GM12878 (cell line): Measurements from ENCODE around the gene NRP1. TPM values are rescaled to one million over a fixed set of nuclear protein-coding genes. Genes with fewer than 3 reads are reported as not detected.

Experiments
- ATAC-seq: fragments of 200-7000 bp; cut with Tn5 transposase; 3 replicates; pipeline ENCODE4 v1.9.1; 2020; ENCODE audit warnings: mild to moderate bottlenecking, moderate library complexity
- BruUV-seq: library from RNA; stranded (reverse); fragments of 400-500 nt; replicated peaks from 2 replicates; lab custom pipeline; 2021; lab: Mats Ljungman, UMichigan
- CTCF ChIA-PET: fragments of 300-600 bp; sonication (Branson Sonifier 250); formaldehyde crosslinking; extraction: SDS; loops from one replicate; lab custom pipeline; 2021; ENCODE audit warnings: inconsistent platforms; lab: Yijun Ruan, JAX
- POLR2A ChIA-PET: fragments of 350-600 bp; formaldehyde crosslinking; extraction: SDS; loops from one replicate; lab custom pipeline; 2021; ENCODE audit warnings: inconsistent platforms; lab: Charles Lee
- RAD21 ChIA-PET: fragments of 300-600 bp; sonication (Branson Sonifier 250); formaldehyde crosslinking; loops from one replicate; lab custom pipeline; 2023; ENCODE audit warnings: antibody characterized with exemption; ENCODE audit not compliant: unreplicated experiment; lab: Charles Lee
- SMC1A ChIA-PET: fragments of 300-600 bp; sonication (Branson Sonifier 250); formaldehyde crosslinking; loops from one replicate; lab custom pipeline; 2023; ENCODE audit not compliant: unreplicated experiment, uncharacterized antibody; lab: Charles Lee
- DNase-seq: peaks from one replicate; pipeline ENCODE4 v3.0.0-alpha.2; 2011; ENCODE audit warnings: low read depth, low spot score
- FAIRE-seq: peaks from 3 replicates; lab custom pipeline; 2011; peaks lifted over from hg19 to GRCh38; lab: Jason Lieb, UNC
- H2AFZ ChIP-seq: 2 replicates; pipeline ENCODE4 v1.6.0; 2011; ENCODE audit warnings: low read depth, low read length, control low read depth; ENCODE audit not compliant: control insufficient read depth
- H3K27ac ChIP-seq: 2 replicates; pipeline ENCODE4 v1.5.1; 2011; ENCODE audit warnings: control low read depth; ENCODE audit not compliant: control insufficient read depth, insufficient read depth
- H3K27me3 ChIP-seq, 2 experiments: replicated peaks in 1 of 2; 2 replicates each; pipeline versions ENCODE4 v1.6.0 to v1.6.1; 2011; ENCODE audit warnings: low read length in 1 of 2; ENCODE audit not compliant: control insufficient read depth in 2 of 2, insufficient read depth in 2 of 2
- H3K36me3 ChIP-seq, 2 experiments: 2 replicates each; pipeline ENCODE4 v1.5.1; 2011; ENCODE audit warnings: low read length in 1 of 2; ENCODE audit not compliant: control insufficient read depth in 2 of 2, insufficient read depth in 2 of 2
- H3K4me1 ChIP-seq: 2 replicates; pipeline ENCODE4 v1.6.1; 2011; ENCODE audit warnings: mild to moderate bottlenecking, low read length, moderate library complexity, mixed read lengths; ENCODE audit not compliant: control insufficient read depth, insufficient read depth
- H3K4me2 ChIP-seq: 2 replicates; pipeline ENCODE4 v1.6.0; 2011; ENCODE audit warnings: control low read depth; ENCODE audit not compliant: control insufficient read depth, insufficient read depth
- H3K4me3 ChIP-seq: fragments of 200-600 bp; sonication (generic); 2 replicates; pipeline ENCODE4 v1.5.1; 2016
- H3K79me2 ChIP-seq: 2 replicates; pipeline ENCODE4 v1.6.0; 2011; ENCODE audit warnings: low read length; ENCODE audit not compliant: control insufficient read depth, insufficient read depth
- H3K9ac ChIP-seq: 2 replicates; pipeline ENCODE4 v1.8.0; 2011; ENCODE audit warnings: low read length, control low read depth, mixed read lengths; ENCODE audit not compliant: control insufficient read depth, insufficient read depth
- H3K9me3 ChIP-seq: replicated peaks from 3 replicates; pipeline ENCODE4 v1.5.1; 2011; ENCODE audit warnings: mild to moderate bottlenecking, low read length; ENCODE audit not compliant: control insufficient read depth, insufficient read depth
- H4K20me1 ChIP-seq: 2 replicates; pipeline ENCODE4 v1.6.0; 2011; ENCODE audit not compliant: control insufficient read depth, insufficient read depth
- E2F8 ChIP-seq: fragments of 450-650 bp; IDR thresholded peaks from 2 replicates; pipeline ENCODE4 v1.6.1; 2018; ENCODE audit warnings: mild to moderate bottlenecking, low read depth, moderate library complexity; ENCODE audit not compliant: partially characterized antibody
- EP300 ChIP-seq, 2 experiments: fragments of 150-350 bp in 1 of 2; IDR thresholded peaks; 2 replicates each; pipeline ENCODE4 v1.6.1; 2011 to 2012; ENCODE audit warnings: low read depth in 2 of 2, low read length in 2 of 2, borderline replicate concordance in 1 of 2, improper control_type of control experiment in 1 of 2, inconsistent platforms in 1 of 2; ENCODE audit not compliant: control insufficient read depth in 1 of 2
- MYC ChIP-seq: IDR thresholded peaks from 2 replicates; pipeline ENCODE4 v1.6.1; 2011; ENCODE audit warnings: mild to moderate bottlenecking, low read length, moderate library complexity, inconsistent platforms; ENCODE audit not compliant: insufficient read depth, insufficient replicate concordance, insufficient read length, severe bottlenecking
- WGBS: methylation state at CpG from one replicate; pipeline ENCODE4 v1.1.6; 2016; ENCODE audit warnings: low lambda C conversion rate; ENCODE audit not compliant: insufficient replicate concordance, insufficient coverage; ENCODE audit errors: missing lambda C conversion rate; 5-methylcytosine and 5-hydroxymethylcytosine counted together
- in situ Hi-C: fragments of 300-500 bp; cut with MboI; formaldehyde crosslinking; loops from 9 replicates; pipeline ENCODE4 v1.14.3; 2018; ENCODE audit warnings: mixed read lengths
- intact Hi-C: fragments of 100-400 bp; cut with micrococcal nuclease; formaldehyde crosslinking; loops from one replicate; pipeline ENCODE4 v1.14.2; 2022; ENCODE audit not compliant: unreplicated experiment
- polyA plus RNA-seq, 11 experiments: library from polyadenylated mRNA; depleted of rRNA in 4 of 11; unstranded in 6 of 11; stranded (reverse) in 5 of 11; fragments of >200 nt; fragmentation: Nextera tagmentation in 4 of 11; fragmentation: Illumina TruSeq in 1 of 11; extraction: Ambion mirVana in 4 of 11; extraction: Trizol in 1 of 11; gene quantifications; 1 replicate in 1 of 11; 2 replicates in 10 of 11; pipeline versions ENCODE4 v1.2.1 to v1.2.3, GENCODE V29; 2011 to 2016; ENCODE audit warnings: inconsistent platforms in 2 of 11, missing spikeins in 2 of 11, low read depth in 1 of 11
- total RNA-seq, 4 experiments: library from RNA; depleted of rRNA in 3 of 4; stranded (reverse); fragments of >200 nt in 3 of 4; fragmentation: Illumina TruSeq in 1 of 4; extraction: Trizol in 1 of 4; gene quantifications; 2 replicates each; pipeline versions ENCODE4 v1.2.1 to v1.2.3, GENCODE V29; 2013 to 2021

Gene NRP1
- total and polyA plus RNA-seq, 10 of the 15 experiments (the other 5 are each of a cell fraction or from before 2014, with no cell fraction given), result 0.11 to 12.1 (median 0.52) TPM

- ChIA-PET CTCF (no interaction called here), SMC1A (interaction anchor here (1.3 kb wide), 1 partner anchor 12 kb away, joined by 3 read pairs; no protein-coding TSS in a partner anchor), POLR2A (no interaction called here), RAD21 (no interaction called here)
- 0% methylated on average over 1 of the region's 1 CpG for WGBS
- in situ Hi-C loops, result loop anchor here (25.0 kb wide), 1 partner anchor 1447 kb away; no protein-coding TSS in a partner anchor
- TF ChIP-seq E2F8 (no peak), MYC (no peak), EP300 (IDR thresholded peaks at IDR 0.05; ENCODE audit: borderline replicate concordance in 1 of 2, control insufficient read depth in 1 of 2, low read depth in 2 of 2, low read length in 2 of 2) (no peak)
- intact Hi-C loops, result loop anchor here (5.0 kb wide), 1 partner anchor 142 kb away; the partner anchor contains the start of gene NRP1
- Histone ChIP-seq H3K79me2 (no peaks in the 10 kb centered on the region), H3K27ac (no peak overlapping the region), H2AFZ (no peak overlapping the region), H4K20me1 (no peaks in the 10 kb centered on the region), H3K27me3 (no peaks in the 10 kb centered on the region), H3K4me1 (no peaks in the 10 kb centered on the region), H3K4me2 (no peak overlapping the region), H3K9me3 (no peaks in the 10 kb centered on the region), H3K4me3 (no peak overlapping the region), H3K9ac (no peak overlapping the region), H3K36me3 (no peaks in the 10 kb centered on the region)
- FAIRE-seq (no peak), DNase-seq (no peak), ATAC-seq (no peak)
- no TSS peak for BruUV-seq
Measured at GRCh38 chr10:33190406-33190805, 144.1 kb downstream of the NRP1 start.
